ENCODE data around the gene TNIK.

DNA sequence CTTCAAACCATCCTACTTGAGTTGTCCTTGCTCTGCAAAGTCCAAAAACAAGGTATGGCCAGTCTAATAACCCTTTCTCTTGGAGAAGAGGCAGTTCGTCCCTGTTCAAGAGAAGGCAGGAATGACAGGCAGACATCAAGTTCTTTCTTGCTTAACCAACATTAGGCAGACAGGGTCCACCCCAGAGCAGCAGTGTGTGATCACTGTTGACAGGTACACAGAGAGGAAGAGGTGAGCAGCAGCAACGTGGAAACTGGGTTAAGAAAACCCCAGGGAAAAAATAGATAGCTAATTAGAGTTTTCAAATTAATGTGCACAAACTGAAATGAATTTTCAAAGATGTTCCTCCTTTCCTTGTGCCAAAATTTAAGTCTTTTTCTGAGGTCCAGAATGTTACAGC, 48.2 kb downstream of the TNIK start:
- TF ChIP-seq, protein P1, sequence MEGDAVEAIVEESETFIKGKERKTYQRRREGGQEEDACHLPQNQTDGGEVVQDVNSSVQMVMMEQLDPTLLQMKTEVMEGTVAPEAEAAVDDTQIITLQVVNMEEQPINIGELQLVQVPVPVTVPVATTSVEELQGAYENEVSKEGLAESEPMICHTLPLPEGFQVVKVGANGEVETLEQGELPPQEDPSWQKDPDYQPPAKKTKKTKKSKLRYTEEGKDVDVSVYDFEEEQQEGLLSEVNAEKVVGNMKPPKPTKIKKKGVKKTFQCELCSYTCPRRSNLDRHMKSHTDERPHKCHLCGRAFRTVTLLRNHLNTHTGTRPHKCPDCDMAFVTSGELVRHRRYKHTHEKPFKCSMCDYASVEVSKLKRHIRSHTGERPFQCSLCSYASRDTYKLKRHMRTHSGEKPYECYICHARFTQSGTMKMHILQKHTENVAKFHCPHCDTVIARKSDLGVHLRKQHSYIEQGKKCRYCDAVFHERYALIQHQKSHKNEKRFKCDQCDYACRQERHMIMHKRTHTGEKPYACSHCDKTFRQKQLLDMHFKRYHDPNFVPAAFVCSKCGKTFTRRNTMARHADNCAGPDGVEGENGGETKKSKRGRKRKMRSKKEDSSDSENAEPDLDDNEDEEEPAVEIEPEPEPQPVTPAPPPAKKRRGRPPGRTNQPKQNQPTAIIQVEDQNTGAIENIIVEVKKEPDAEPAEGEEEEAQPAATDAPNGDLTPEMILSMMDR (IDR thresholded peaks at IDR 0.05): no peak
- no peak for TF ChIP-seq POLR2A (IDR thresholded peaks at IDR 0.05)

Data from prostate gland (tissue), 2 donors.